SH-SY5Y (cell line): ENCODE results near the gene ITGB6.

Source experiments
- GATA2 ChIP-seq: IDR thresholded peaks from 2 replicates; pipeline ENCODE4 v1.6.1; 2011; ENCODE audit warnings: mild to moderate bottlenecking, low read depth, low read length
- GATA3 ChIP-seq: IDR thresholded peaks from 2 replicates; pipeline ENCODE4 v1.6.1; 2011; ENCODE audit warnings: low read depth, mild to moderate bottlenecking, low read length, moderate library complexity

- no peak for TF ChIP-seq GATA2
- no peak for TF ChIP-seq GATA3
Observed at GRCh38 chr2:160068906-160069305, 131.2 kb downstream of the ITGB6 start.
